ENCODE results near the gene IGF1R.

The IGF1R gene

DNA sequence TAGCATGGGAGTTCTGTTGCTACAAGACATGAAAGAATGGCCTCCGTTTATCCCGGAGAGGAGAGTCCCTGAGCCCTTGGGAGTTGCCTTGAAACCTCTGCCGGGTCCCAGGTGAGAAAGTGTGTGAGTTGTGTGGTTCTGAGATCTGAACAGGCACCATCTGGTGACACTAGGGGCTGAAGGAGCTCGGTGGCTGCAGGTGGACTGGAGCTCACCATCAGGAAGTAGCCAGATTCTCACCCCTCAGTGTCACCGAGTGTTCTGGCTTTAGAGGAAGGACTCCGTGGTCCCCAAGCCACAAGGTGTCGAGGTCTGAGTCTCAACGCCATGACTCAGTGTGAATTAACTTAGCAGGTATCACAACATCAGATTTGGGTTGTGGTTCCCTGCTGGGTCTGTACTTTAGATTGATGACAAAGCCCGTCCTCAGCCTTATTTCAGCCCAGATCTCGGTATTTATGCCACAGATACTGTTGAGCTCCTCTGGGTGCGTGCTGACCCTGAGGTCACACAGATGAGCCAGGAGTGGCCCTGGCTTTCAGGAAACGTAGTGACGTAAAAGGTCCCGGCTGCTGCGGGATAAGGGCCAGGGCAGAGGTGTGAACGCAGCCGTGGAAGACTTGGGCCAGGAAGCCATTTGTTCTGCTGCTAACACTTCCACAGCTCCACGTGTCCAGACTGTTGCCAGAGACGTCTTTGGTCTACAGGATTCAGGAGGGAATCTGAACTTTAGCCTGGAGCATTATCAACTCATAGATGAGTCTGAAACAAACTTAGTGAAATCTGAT lies 304.9 kb downstream of the IGF1R start:
- no peak for TF ChIP-seq ZFX (IDR thresholded peaks at IDR 0.05)
- TF ChIP-seq, protein P1, sequence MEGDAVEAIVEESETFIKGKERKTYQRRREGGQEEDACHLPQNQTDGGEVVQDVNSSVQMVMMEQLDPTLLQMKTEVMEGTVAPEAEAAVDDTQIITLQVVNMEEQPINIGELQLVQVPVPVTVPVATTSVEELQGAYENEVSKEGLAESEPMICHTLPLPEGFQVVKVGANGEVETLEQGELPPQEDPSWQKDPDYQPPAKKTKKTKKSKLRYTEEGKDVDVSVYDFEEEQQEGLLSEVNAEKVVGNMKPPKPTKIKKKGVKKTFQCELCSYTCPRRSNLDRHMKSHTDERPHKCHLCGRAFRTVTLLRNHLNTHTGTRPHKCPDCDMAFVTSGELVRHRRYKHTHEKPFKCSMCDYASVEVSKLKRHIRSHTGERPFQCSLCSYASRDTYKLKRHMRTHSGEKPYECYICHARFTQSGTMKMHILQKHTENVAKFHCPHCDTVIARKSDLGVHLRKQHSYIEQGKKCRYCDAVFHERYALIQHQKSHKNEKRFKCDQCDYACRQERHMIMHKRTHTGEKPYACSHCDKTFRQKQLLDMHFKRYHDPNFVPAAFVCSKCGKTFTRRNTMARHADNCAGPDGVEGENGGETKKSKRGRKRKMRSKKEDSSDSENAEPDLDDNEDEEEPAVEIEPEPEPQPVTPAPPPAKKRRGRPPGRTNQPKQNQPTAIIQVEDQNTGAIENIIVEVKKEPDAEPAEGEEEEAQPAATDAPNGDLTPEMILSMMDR (conservative IDR thresholded peaks at IDR 0.05): no peak
- peak overlapping the region; percentile 83 for H3K27ac ChIP-seq

DNA sequence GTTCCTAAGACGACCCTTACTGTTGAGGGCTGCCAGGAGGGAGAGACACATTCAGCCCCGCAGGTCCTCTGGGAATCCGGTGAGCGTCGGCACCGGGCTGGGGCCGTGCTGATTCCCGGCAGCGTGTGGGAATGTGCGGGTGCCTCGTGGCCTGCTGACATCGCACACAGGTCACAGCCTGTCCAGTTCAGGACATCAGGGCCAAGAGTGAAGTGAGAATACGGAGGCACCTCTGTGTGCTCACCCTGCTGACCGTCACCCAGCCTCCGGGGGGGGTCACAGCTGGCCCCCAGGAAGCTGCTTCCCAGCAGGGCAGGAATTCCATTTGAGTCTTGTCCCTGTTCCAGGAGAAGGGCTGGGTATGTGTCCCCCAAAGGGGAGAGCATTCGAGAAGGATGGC lies 305.6 kb downstream of the IGF1R start:
- TF ChIP-seq ZFX (IDR thresholded peaks at IDR 0.05): no peak
- TF ChIP-seq, protein P1 (conservative IDR thresholded peaks at IDR 0.05): no peak

DNA sequence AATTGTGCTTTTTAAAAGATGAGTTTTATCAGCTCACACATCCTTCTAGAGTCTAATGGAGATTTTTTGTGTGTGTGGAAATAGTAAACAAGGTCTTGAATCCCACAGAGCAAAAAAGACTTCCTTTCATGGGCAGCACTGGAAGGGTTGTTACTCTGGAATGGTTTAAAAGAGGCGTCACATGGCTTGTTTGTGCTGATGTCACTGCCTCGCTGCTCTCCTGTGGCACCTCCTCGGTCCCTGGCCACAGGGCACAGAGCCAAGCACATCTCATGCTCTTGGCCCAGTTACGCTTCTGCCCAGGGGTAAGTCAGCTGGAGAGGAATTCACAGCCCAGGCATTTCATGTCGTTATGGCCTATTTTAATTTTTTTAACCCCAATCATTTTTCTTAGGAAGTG lies 306.1 kb downstream of the IGF1R start:
- H3K27ac ChIP-seq: peak overlapping the region; percentile 83
- TF ChIP-seq, protein P1 (conservative IDR thresholded peaks at IDR 0.05): no peak
- TF ChIP-seq ZFX (IDR thresholded peaks at IDR 0.05): no peak

More for the DNA sequence above, 305.6 kb downstream of the IGF1R start:
- H3K27ac ChIP-seq: peak overlapping the region; percentile 83

DNA sequence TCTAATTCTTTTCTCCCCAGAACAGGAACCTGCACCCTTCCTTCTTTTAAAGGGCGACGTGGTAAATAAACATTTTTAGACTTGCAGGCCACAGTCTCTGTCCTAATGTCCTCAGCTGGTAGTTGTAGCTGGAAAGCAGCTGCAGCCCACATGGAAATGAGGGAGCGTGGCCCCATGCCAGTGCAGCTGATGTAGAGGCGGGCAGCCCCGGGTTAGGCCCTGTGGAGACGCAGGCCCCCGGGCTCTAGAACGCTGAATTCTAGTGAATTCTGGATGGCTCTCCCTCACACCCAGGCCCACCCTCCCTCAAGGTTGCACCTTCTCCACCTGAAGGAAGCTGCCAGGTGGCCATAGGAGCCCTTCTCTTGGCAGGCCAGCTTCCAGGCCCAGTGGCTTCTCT lies 307.0 kb downstream of the IGF1R start:
- TF ChIP-seq, protein P1 (conservative IDR thresholded peaks at IDR 0.05): no peak
- no peak for TF ChIP-seq ZFX (IDR thresholded peaks at IDR 0.05)
- H3K27ac ChIP-seq: no peak overlapping the region

DNA sequence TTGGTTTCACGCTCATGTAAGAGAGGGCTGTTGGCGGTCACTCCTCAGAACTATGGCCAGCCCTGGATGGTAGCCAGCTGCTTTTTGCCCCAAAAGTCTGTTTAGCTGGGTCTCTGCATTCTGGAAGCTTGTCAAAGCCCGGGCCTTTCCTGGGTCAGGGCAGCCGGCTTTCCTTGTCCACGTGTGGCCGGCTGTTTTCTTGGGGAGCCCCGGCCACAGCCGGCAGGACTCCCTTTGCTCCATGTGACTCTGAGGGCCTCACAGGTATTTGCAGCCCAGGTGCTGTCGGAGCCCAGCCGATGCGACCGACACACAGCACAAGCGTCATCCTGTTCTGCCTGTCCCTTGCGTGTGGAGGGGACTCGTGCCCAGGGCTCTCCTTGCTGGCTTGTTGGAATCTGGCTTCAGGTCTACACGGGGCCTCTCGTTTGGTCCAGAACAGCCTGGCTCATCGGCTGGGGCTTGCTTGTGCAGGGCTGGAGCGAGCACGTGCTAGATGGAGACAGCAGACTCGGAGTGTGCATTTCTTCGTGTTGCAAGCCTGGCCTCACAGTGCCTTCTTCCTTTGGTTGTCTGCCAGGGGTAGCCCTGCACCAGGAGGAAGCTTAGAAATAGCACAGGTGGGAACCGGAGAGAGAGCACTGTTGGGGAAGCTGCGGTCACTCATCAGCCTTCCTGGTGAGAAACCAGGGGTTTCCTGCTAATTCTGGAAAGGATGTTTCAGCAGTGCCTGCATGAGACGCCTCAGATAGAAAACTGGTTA lies 307.8 kb downstream of the IGF1R start:
- no peak overlapping the region for H3K27ac ChIP-seq
- TF ChIP-seq ZFX (IDR thresholded peaks at IDR 0.05): no peak
- TF ChIP-seq, protein P1 (conservative IDR thresholded peaks at IDR 0.05): no peak

DNA sequence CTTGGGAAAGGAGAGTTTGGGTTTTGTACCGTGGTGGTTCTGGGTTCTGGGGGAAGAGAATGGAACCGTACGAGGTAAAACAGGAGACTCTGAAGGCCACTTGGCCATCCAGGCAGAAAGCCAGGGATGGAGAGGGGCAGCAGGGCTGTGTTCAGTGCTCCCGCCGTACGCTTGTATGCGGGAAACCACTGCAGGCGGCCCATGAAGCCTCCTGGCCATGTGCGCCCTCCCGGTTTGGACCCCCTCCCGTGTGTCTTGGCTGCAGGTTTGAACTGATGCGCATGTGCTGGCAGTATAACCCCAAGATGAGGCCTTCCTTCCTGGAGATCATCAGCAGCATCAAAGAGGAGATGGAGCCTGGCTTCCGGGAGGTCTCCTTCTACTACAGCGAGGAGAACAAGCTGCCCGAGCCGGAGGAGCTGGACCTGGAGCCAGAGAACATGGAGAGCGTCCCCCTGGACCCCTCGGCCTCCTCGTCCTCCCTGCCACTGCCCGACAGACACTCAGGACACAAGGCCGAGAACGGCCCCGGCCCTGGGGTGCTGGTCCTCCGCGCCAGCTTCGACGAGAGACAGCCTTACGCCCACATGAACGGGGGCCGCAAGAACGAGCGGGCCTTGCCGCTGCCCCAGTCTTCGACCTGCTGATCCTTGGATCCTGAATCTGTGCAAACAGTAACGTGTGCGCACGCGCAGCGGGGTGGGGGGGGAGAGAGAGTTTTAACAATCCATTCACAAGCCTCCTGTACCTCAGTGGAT lies 308.6 kb downstream of the IGF1R start:
- TF ChIP-seq, protein P1 (conservative IDR thresholded peaks at IDR 0.05): no peak
- no peak for TF ChIP-seq ZFX (IDR thresholded peaks at IDR 0.05)
- no peak overlapping the region for H3K27ac ChIP-seq
